HG03439 (cell line): Measurements from ENCODE around the gene CAMK2A.

Source experiments
- ATAC-seq: cut with Tn5 transposase; IDR thresholded peaks from one replicate; pipeline ENCODE4 v1.9.1; 2021; ENCODE audit warnings: mild to moderate bottlenecking, moderate library complexity; ENCODE audit not compliant: unreplicated experiment

CAMK2A gene

GRCh38 chr5:150316320-150316719 lies 26.7 kb upstream of the CAMK2A start:
- no peak for ATAC-seq

GRCh38 chr5:150315245-150315644 lies 25.7 kb upstream of the CAMK2A start:
- no peak for ATAC-seq

GRCh38 chr5:150313921-150314716 lies 24.5 kb upstream of the CAMK2A start:
- ATAC-seq = no peak

DNA sequence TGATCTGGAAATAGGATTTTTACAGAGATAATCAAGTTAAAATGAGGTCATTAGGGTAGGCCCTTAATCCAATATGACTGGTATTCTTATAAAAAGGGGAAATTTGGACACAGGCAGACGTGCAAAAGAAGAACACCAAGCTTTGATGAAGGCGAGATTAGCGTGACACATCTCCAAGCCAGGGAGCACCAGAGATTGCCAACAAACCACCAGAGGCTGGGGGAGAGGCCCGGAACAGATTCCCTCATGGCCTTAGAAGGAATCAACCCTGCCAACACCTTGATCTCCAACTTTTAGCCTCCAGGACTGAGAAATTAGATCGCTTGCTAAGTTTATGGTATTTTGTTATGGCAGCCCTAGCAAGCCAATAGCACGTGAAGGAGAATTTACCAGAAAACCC lies 23.9 kb upstream of the CAMK2A start:
- ATAC-seq = no peak

- ATAC-seq = no peak
Measured at GRCh38 chr5:150312518-150312917, 22.9 kb upstream of the CAMK2A start.

DNA sequence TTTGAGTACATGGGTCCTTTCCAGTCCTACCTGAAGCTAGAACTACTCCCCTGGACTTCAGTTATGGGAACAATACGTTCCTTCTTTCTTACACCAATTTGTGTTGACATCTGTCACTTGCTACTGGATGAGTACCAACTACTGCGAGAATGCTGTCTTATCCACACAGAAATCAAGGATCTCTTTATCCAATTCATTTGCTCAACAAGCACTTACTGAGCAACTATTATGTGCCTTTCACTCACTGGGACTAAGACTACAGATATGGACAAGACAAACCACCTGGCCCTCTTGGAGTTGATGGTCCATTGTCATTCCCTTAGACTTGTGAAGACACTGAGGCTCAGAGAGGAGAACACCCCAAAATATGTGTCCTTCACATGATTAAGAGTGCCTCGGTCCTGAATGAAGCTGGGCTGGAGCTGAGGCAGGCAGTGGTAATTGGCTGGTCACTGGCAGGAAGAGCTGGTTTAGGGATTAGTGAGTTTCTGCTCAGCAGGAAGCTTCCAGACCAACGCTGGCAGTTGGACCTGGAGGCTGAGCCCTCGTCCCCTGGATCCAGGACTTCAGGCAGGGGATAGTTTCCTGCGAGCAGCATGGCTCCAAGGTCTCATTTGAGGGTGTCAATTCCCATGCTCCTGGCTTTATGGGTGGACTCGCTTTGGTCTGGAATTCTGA lies 21.6 kb upstream of the CAMK2A start:
- no peak for ATAC-seq

DNA sequence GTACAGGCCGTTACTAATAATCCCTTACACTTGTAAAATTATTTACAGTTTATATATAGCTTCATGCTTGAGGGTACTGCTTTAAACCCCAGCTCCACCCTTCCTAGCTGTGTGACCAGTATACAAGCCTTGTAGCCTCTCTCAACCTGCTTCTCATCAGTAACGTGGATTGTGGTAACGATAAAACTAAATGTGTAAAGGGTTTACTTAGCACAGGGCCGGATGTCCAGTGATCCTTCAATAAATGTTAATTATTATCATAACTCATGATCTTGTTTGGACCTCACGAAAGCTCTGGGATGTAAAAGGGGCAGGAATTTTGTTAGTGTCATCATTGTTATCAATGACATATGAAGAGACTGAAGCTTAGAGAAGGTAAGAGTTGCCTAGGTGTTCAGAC lies 20.7 kb upstream of the CAMK2A start:
- no peak for ATAC-seq

GRCh38 chr5:150309886-150310239 lies 20.3 kb upstream of the CAMK2A start:
- no peak for ATAC-seq

- no peak for ATAC-seq
Measured at GRCh38 chr5:150309101-150309885, 19.7 kb upstream of the CAMK2A start.

DNA sequence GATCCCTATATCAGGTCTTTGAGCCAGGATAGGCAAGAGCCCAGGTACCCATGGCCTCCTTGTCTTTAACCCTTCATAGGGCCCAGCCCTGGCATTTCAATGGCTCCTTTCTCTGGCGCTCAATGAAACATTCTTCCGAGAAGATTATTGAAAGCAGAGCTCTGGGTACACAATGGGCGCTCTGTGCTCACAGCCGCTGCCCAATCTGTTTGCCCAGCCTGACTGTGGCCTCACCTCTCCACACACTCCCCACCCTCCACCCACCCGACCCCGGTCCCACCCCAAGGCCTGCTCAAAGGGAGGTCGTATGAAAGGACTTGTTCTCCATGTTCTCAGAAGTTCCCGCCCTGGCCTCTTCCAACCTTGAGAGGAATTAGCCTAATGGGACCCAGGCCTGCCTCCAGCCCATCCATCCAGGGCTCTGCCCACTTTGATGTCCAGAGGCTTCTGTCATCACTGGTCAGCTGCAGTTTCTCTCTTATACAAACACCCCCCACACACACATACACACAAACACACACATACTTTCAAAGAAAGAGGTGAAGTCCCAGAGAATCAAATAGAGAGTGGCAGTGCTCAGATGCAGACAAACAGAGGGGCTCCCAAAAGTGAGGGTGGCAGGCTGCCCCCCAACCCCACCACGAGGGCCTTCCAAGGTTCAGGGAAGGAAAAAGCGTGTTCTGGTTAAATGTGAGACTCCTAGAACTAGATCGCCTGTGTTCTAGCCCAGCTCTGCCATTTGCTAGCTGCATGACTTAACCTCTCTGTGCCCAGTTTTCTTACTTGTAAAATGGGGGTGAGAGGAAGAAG lies 18.2 kb upstream of the CAMK2A start:
- no peak for ATAC-seq

DNA sequence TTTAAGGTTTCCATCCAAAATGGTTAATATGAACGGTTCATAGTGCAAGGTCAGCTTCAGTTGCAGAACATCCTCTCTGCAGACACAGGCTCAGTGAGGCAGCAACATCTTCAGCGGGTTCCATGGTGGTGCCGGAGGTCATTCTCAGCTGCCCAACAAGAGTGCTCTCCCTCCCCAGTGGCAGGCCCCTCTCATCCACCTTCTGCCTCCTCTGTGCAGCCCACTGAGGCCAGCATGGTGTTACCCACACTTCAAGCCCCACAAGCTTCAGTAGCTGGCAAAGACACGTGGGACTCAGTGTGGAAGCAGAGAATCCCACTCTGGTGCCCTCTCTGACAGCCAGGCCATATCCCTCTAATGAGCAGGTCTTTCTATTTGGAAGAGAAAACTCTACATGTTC lies 17.2 kb upstream of the CAMK2A start:
- no peak for ATAC-seq

DNA sequence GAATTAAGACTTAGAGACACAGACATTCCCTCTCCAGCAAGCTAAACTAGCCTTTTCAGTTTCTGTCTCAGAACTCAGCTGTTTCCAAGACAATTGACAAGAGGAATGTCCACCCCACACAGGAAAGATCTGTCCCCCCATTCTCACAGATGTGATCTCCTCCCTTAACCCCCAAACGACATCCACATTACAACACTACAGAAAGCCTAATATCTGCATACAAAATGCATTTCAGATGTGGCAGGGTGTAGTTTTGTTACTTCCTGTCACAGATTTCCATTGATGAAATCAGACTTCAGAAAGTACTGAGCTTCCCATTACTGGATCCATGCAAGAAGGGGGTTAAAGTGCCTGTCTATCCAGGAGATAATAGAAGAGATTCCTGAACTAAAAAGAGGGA lies 16.0 kb upstream of the CAMK2A start:
- no peak for ATAC-seq

DNA sequence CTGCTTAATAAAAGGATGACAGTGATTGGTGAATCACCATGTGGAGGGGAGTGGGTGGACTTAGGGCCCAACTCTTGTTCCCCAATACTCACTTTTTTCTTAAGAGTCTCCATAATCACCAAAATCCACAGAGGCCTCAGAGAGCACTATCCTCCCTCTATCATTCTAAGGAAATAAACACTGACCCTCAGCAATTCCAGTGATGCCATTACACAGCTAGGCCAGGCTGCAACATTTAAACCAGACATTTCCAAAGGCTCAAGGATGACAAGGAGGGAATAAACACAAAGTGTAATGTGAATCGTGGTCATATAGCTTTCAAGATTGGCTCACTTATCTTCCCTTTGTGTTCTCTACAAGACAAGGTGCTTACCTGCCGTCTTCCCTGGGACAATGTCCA lies 15.5 kb upstream of the CAMK2A start:
- no peak for ATAC-seq

DNA sequence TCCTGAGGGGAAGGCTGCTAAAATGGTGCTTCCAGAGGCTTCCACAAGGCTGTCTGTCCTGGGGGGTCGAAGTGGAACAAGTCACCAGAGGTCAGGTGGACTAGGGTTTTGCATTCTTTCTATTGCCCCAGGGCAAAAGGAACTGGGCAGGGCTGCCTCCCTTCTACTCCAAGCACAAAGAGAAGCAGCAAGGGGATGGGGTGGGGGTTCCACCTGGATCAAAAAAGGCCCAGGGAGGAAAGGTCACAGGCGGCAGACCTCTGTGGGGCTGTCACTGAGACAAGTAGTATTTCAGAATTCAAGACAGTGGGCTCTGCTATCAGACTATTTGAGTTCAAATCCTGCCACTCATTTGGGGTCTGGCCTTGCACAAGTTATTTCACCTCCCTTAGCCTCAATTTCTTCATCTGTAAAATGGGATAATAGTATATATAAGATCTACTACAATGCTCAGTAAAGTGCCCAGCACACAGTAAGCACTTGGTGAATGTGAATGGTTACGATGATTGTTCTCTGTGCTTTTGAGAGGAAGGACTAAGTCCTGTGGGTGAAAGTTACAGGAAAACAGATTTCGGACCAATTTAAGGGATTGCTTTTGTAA lies 15.0 kb upstream of the CAMK2A start:
- ATAC-seq = no peak

GRCh38 chr5:150303660-150304386 lies 14.2 kb upstream of the CAMK2A start:
- ATAC-seq = no peak

GRCh38 chr5:150303070-150303615 lies 13.6 kb upstream of the CAMK2A start:
- no peak for ATAC-seq

GRCh38 chr5:150302301-150303069 lies 12.9 kb upstream of the CAMK2A start, which contains the start of gene ARSI:
ARSI (minus strand) TSS chr5:150302905; CDS start chr5:150302373, 532 bp downstream.
- ATAC-seq = no peak

DNA sequence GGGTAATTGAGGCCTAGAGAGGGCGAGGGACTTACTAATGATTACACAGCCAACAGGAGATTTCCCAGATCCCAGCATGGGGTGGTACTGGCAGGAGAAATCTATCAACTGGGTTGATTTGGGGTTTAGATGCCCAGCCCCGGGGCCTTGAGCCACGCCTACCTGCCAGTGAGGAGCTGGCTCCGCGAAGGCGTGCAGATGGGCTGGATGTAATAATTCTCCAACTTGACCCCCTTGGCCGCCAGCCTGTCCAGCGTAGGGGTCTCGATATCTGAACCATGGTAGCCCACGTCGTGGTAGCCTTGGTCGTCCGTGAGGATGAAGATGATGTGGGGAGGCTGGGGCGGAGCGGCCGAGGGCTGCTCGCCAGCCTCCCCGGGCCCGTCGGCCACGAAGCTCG lies 12.3 kb upstream of the CAMK2A start:
- ATAC-seq = no peak

GRCh38 chr5:150301170-150301505 lies 11.6 kb upstream of the CAMK2A start:
- ATAC-seq = no peak
